HepG2 (cell line): ENCODE data around the gene RETREG2. TPM values are rescaled to one million over a fixed set of nuclear protein-coding genes. Genes with fewer than 3 reads are reported as not detected.

Experiments
- AGO2 ChIP-seq: fragments of 200-400 bp; formaldehyde crosslinking; optimal IDR thresholded peaks from 2 replicates; pipeline ENCODE3; 2017; ENCODE audit warnings: mild to moderate bottlenecking, low read depth, low read length, moderate library complexity
- FOSL2 ChIP-seq: sonication (generic); formaldehyde crosslinking; IDR thresholded peaks from 2 replicates; pipeline ENCODE4 v1.4.0; 2020; ENCODE audit warnings: missing genetic modification reagents
- FOXP1 ChIP-seq, 2 experiments: fragments of 450-650 bp in 1 of 2; IDR thresholded peaks; 2 replicates each; pipeline ENCODE4 v1.6.1; 2017 to 2018; ENCODE audit warnings: antibody characterized with exemption in 1 of 2
- MED13 ChIP-seq: sonication (generic); formaldehyde crosslinking; IDR thresholded peaks from 2 replicates; pipeline ENCODE4 v1.5.0; 2020; ENCODE audit warnings: missing genetic modification reagents
- NBN ChIP-seq: fragments of 450-650 bp; conservative IDR thresholded peaks from 2 replicates; pipeline ENCODE4 v1.6.1; 2017
- ZMYM4 ChIP-seq: sonication (generic); formaldehyde crosslinking; IDR thresholded peaks from 2 replicates; pipeline ENCODE4 v1.8.1; 2023; ENCODE audit warnings: mild to moderate bottlenecking, missing genetic modification reagents
- ZNF136 ChIP-seq: sonication (generic); formaldehyde crosslinking; IDR thresholded peaks from 2 replicates; pipeline ENCODE4 v1.8.1; 2022; ENCODE audit warnings: low read depth, mild to moderate bottlenecking, moderate library complexity, missing genetic modification reagents
- ZNF354B ChIP-seq: sonication (generic); formaldehyde crosslinking; IDR thresholded peaks from 2 replicates; pipeline ENCODE4 v1.8.0; 2022; ENCODE audit warnings: mild to moderate bottlenecking, missing genetic modification reagents
- ZNF737 ChIP-seq: sonication (generic); formaldehyde crosslinking; IDR thresholded peaks from 2 replicates; pipeline ENCODE4 v1.5.0; 2020; ENCODE audit warnings: missing genetic modification reagents, mild to moderate bottlenecking, borderline replicate concordance
- ZSCAN21 ChIP-seq: sonication (generic); formaldehyde crosslinking; IDR thresholded peaks from 2 replicates; pipeline ENCODE4 v1.8.0; 2022; ENCODE audit warnings: mild to moderate bottlenecking, missing genetic modification reagents, moderate library complexity, borderline replicate concordance
- ZSCAN30 ChIP-seq: sonication (generic); formaldehyde crosslinking; IDR thresholded peaks from 2 replicates; pipeline ENCODE4 v1.5.0; 2020; ENCODE audit warnings: mild to moderate bottlenecking, missing genetic modification reagents
- polyA plus RNA-seq, 8 experiments: library from polyadenylated mRNA; depleted of rRNA in 3 of 8; stranded (reverse) in 7 of 8; unstranded in 1 of 8; fragments of >200 nt; fragmentation: Illumina TruSeq in 4 of 8; extraction: Trizol in 4 of 8; gene quantifications; 2 replicates each; pipeline versions ENCODE4 v1.2.1 to v1.2.3, GENCODE V29; 2011 to 2016; ENCODE audit warnings: low read depth in 4 of 8, missing spikeins in 1 of 8, mixed read lengths in 1 of 8; ENCODE audit not compliant: insufficient read depth in 1 of 8
- total RNA-seq, 5 experiments: library from RNA; depleted of rRNA; stranded (reverse); fragments of >200 nt; fragmentation: Illumina TruSeq; extraction: Trizol; gene quantifications; 2 replicates each; pipeline ENCODE4 v1.2.3, GENCODE V29; 2016; ENCODE audit warnings: low read depth in 1 of 5
- TF ChIP-seq, protein P1 (sequence below): sonication (generic); formaldehyde crosslinking; IDR thresholded peaks from 2 replicates; pipeline ENCODE4 v1.4.0; 2020; ENCODE audit warnings: missing genetic modification reagents, borderline replicate concordance
- TF ChIP-seq, protein P2 (sequence below): sonication (generic); formaldehyde crosslinking; IDR thresholded peaks from 2 replicates; pipeline ENCODE4 v1.4.0; 2020; ENCODE audit warnings: missing genetic modification reagents
- TF ChIP-seq, protein P3 (sequence below): sonication (generic); formaldehyde crosslinking; IDR thresholded peaks from 2 replicates; pipeline ENCODE4 v1.9.0; 2021; ENCODE audit warnings: missing genetic modification reagents, borderline replicate concordance

RETREG2 gene
- total and polyA plus RNA-seq, 2 of the 13 experiments (the other 11 are each of a cell fraction or from before 2014, with no cell fraction given): 86.0 to 134 TPM

DNA sequence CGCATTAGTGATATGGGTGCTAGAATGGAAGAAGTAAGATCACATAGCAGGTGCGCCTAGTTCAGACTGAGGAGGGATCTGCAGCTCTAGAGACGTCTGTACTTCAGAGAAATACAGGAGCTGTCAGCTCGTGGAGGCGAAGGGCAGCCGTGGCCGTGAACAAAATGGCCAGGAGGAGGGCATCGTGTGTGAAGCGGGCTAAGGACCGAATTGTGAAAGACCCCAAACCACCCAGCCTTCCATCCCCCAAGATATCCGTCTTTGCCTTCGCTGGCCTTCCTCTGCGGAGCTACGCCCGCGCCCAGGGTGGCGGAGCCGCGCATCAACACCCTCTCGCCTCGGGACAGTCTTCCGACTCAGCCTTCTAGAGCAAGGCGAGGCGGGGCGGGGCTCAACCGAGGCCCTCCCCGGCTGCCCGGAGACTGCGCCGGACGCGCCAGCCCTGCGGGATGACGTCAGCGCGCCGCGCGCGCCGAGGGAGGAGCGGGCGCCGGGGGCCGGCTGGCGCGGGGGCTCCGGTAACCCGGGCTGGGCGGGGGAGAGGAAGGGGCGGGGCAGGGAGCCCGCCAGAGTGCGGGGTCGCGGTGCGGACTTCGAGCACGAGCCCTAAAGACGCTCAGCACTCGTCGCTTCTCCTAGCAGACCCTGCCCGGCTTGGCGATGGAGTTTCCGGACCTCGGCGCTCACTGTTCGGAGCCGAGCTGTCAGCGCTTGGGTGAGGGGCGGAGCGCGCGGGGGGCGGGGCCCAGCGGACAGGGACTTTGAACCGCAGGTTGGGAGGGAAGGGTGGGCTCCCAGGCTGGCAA, 28.5 kb downstream of the RETREG2 start, which contains the start of gene ZFAND2B (continued):
- TF ChIP-seq, protein P1, sequence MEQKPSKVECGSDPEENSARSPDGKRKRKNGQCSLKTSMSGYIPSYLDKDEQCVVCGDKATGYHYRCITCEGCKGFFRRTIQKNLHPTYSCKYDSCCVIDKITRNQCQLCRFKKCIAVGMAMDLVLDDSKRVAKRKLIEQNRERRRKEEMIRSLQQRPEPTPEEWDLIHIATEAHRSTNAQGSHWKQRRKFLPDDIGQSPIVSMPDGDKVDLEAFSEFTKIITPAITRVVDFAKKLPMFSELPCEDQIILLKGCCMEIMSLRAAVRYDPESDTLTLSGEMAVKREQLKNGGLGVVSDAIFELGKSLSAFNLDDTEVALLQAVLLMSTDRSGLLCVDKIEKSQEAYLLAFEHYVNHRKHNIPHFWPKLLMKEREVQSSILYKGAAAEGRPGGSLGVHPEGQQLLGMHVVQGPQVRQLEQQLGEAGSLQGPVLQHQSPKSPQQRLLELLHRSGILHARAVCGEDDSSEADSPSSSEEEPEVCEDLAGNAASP (CRISPR knock-in tag): 0 out of 2 replicates have a peak, but pooled peaks have one; percentile 9
- TF ChIP-seq MED13 (CRISPR knock-in tag): no peak
- no peak for TF ChIP-seq ZNF737 (CRISPR knock-in tag)
- peak; percentile 91 for TF ChIP-seq ZSCAN21 (CRISPR knock-in tag)
- TF ChIP-seq FOXP1 (IDR thresholded peaks at IDR 0.05): no peak
- TF ChIP-seq FOXP1 (CRISPR knock-in tag; IDR thresholded peaks at IDR 0.05): no peak
- TF ChIP-seq ZSCAN30 (CRISPR knock-in tag): peak; percentile 71; the same call in 1 of the 2 replicates
- TF ChIP-seq NBN: no peak
- TF ChIP-seq ZNF136 (CRISPR knock-in tag): 0 out of 2 replicates have a peak, but pooled peaks have one; percentile 30
- TF ChIP-seq, protein P2, sequence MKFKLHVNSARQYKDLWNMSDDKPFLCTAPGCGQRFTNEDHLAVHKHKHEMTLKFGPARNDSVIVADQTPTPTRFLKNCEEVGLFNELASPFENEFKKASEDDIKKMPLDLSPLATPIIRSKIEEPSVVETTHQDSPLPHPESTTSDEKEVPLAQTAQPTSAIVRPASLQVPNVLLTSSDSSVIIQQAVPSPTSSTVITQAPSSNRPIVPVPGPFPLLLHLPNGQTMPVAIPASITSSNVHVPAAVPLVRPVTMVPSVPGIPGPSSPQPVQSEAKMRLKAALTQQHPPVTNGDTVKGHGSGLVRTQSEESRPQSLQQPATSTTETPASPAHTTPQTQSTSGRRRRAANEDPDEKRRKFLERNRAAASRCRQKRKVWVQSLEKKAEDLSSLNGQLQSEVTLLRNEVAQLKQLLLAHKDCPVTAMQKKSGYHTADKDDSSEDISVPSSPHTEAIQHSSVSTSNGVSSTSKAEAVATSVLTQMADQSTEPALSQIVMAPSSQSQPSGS (CRISPR knock-in tag): peak; percentile 85
- peak; percentile 53 for TF ChIP-seq FOSL2 (CRISPR knock-in tag)
- TF ChIP-seq, protein P3, sequence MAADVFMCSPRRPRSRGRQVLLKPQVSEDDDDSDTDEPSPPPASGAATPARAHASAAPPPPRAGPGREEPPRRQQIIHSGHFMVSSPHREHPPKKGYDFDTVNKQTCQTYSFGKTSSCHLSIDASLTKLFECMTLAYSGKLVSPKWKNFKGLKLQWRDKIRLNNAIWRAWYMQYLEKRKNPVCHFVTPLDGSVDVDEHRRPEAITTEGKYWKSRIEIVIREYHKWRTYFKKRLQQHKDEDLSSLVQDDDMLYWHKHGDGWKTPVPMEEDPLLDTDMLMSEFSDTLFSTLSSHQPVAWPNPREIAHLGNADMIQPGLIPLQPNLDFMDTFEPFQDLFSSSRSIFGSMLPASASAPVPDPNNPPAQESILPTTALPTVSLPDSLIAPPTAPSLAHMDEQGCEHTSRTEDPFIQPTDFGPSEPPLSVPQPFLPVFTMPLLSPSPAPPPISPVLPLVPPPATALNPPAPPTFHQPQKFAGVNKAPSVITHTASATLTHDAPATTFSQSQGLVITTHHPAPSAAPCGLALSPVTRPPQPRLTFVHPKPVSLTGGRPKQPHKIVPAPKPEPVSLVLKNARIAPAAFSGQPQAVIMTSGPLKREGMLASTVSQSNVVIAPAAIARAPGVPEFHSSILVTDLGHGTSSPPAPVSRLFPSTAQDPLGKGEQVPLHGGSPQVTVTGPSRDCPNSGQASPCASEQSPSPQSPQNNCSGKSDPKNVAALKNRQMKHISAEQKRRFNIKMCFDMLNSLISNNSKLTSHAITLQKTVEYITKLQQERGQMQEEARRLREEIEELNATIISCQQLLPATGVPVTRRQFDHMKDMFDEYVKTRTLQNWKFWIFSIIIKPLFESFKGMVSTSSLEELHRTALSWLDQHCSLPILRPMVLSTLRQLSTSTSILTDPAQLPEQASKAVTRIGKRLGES (CRISPR knock-in tag): no peak
- TF ChIP-seq ZNF354B (CRISPR knock-in tag): peak; percentile 90
- TF ChIP-seq AGO2: peak; percentile 99
- TF ChIP-seq ZMYM4 (CRISPR knock-in tag): peak; percentile 84
